SU-DHL-6 (cell line): Measurements from ENCODE around the gene MAPKAPK5.
"Not testable (repeated sequence)": the region's sequence is repeated elsewhere in the genome, so short reads cannot be mapped to it uniquely, and the experiment has no call there.

Source experiments
- CTCF ChIP-seq: fragments of 200-600 bp; sonication (generic); IDR thresholded peaks from one replicate; pipeline ENCODE4 v1.5.1; 2017; ENCODE audit warnings: antibody characterized with exemption, mild to moderate bottlenecking, low read length, moderate library complexity; ENCODE audit not compliant: insufficient read depth, poor library complexity, severe bottlenecking
- EZH2phosphoT487 ChIP-seq: fragments of 200-600 bp; sonication (generic), shearing (Covaris generic); conservative IDR thresholded peaks from 2 replicates; pipeline ENCODE4 v1.6.1; 2018; ENCODE audit warnings: mild to moderate bottlenecking, antibody characterized with exemption, low read length, moderate library complexity, mixed read lengths

- not testable (repeated sequence) for TF ChIP-seq CTCF, EZH2phosphoT487
These were observed 109.1 kb downstream of the MAPKAPK5 start for GRCh38 chr12:111950961-111951676.
